HepG2 (cell line): ENCODE measurements around the gene COQ5. TPM values are rescaled to one million over a fixed set of nuclear protein-coding genes. Genes with fewer than 3 reads are reported as not detected.
A peak's percentile ranks its signal among the peaks of the same experiment; 100 is the strongest.

Source experiments
- ATAD3A ChIP-seq: sonication (generic); formaldehyde crosslinking; IDR thresholded peaks from 2 replicates; pipeline ENCODE4 v1.4.0; 2020; ENCODE audit warnings: missing genetic modification reagents
- CBX2 ChIP-seq, 2 experiments: fragments of 200-600 bp in 1 of 2; sonication (generic); formaldehyde crosslinking in 1 of 2; IDR thresholded peaks; 2 replicates each; pipeline versions ENCODE4 v1.7.0 to v1.8.1; 2018 to 2022; ENCODE audit warnings: low read depth in 2 of 2, low read length in 1 of 2, mild to moderate bottlenecking in 1 of 2, missing genetic modification reagents in 1 of 2
- JUND ChIP-seq: sonication (generic); formaldehyde crosslinking; IDR thresholded peaks from 2 replicates; pipeline ENCODE4 v1.8.0; 2022; ENCODE audit warnings: mild to moderate bottlenecking, missing genetic modification reagents
- NFE2L1 ChIP-seq: sonication (generic); formaldehyde crosslinking; IDR thresholded peaks from 2 replicates; pipeline ENCODE4 v1.4.0; 2020; ENCODE audit warnings: missing genetic modification reagents, mild to moderate bottlenecking, borderline replicate concordance
- PPARG ChIP-seq: conservative IDR thresholded peaks from 2 replicates; pipeline ENCODE4 v1.6.1; 2016; ENCODE audit warnings: missing biosample characterization, missing genetic modification reagents
- TAF15 ChIP-seq: fragments of 200-400 bp; formaldehyde crosslinking; IDR thresholded peaks from one replicate; pipeline ENCODE4 v1.6.1; 2018; ENCODE audit warnings: mild to moderate bottlenecking, low read depth, low read length; ENCODE audit not compliant: poor library complexity, severe bottlenecking
- TP53 ChIP-seq: sonication (generic); formaldehyde crosslinking; conservative IDR thresholded peaks from 2 replicates; pipeline ENCODE4 v1.4.0; 2020; ENCODE audit warnings: missing genetic modification reagents
- USF2 ChIP-seq, 2 experiments: sonication (generic) in 1 of 2; formaldehyde crosslinking in 1 of 2; IDR thresholded peaks; 2 replicates each; pipeline versions ENCODE4 v1.5.1 to v1.6.1; 2011 to 2020; ENCODE audit warnings: borderline replicate concordance in 1 of 2, low read depth in 1 of 2, low read length in 1 of 2, mild to moderate bottlenecking in 1 of 2, missing genetic modification reagents in 1 of 2, moderate library complexity in 1 of 2
- YEATS2 ChIP-seq: sonication (generic); formaldehyde crosslinking; IDR thresholded peaks from 2 replicates; pipeline ENCODE4 v1.4.0; 2020; ENCODE audit warnings: missing genetic modification reagents, borderline replicate concordance
- ZFP36L1 ChIP-seq: sonication (generic); formaldehyde crosslinking; IDR thresholded peaks from 2 replicates; pipeline ENCODE4 v1.8.0; 2022; ENCODE audit warnings: mild to moderate bottlenecking, missing genetic modification reagents, moderate library complexity
- ZNF136 ChIP-seq: sonication (generic); formaldehyde crosslinking; IDR thresholded peaks from 2 replicates; pipeline ENCODE4 v1.8.1; 2022; ENCODE audit warnings: low read depth, mild to moderate bottlenecking, moderate library complexity, missing genetic modification reagents
- ZNF3 ChIP-seq: IDR thresholded peaks from 2 replicates; pipeline ENCODE4 v1.7.0; 2017; ENCODE audit warnings: inconsistent platforms
- ZNF333 ChIP-seq: sonication (generic); formaldehyde crosslinking; IDR thresholded peaks from 2 replicates; pipeline ENCODE4 v1.4.0; 2020; ENCODE audit warnings: mild to moderate bottlenecking, missing genetic modification reagents, borderline replicate concordance
- ZNF350 ChIP-seq: sonication (generic); formaldehyde crosslinking; IDR thresholded peaks from 2 replicates; pipeline ENCODE4 v1.4.0; 2020; ENCODE audit warnings: mild to moderate bottlenecking, low read depth, missing genetic modification reagents, borderline replicate concordance
- ZNF598 ChIP-seq: sonication (generic); formaldehyde crosslinking; IDR thresholded peaks from 2 replicates; pipeline ENCODE4 v1.5.1; 2020; ENCODE audit warnings: mild to moderate bottlenecking, missing genetic modification reagents, borderline replicate concordance
- ZNF605 ChIP-seq: sonication (generic); formaldehyde crosslinking; IDR thresholded peaks from 2 replicates; pipeline ENCODE4 v1.8.0; 2022; ENCODE audit warnings: mild to moderate bottlenecking, missing genetic modification reagents
- ZNF629 ChIP-seq: sonication (generic); formaldehyde crosslinking; conservative IDR thresholded peaks from 2 replicates; pipeline ENCODE4 v1.5.0; 2020; ENCODE audit warnings: missing genetic modification reagents
- ZNF691 ChIP-seq: sonication (generic); formaldehyde crosslinking; IDR thresholded peaks from 2 replicates; pipeline ENCODE4 v1.4.0; 2020; ENCODE audit warnings: missing genetic modification reagents, low read depth, mild to moderate bottlenecking, borderline replicate concordance
- ZZZ3 ChIP-seq: sonication (generic); formaldehyde crosslinking; IDR thresholded peaks from 2 replicates; pipeline ENCODE4 v1.4.0; 2020; ENCODE audit warnings: missing genetic modification reagents, mild to moderate bottlenecking, borderline replicate concordance
- polyA plus RNA-seq, 8 experiments: library from polyadenylated mRNA; depleted of rRNA in 3 of 8; stranded (reverse) in 7 of 8; unstranded in 1 of 8; fragments of >200 nt; fragmentation: Illumina TruSeq in 4 of 8; extraction: Trizol in 4 of 8; gene quantifications; 2 replicates each; pipeline versions ENCODE4 v1.2.1 to v1.2.3, GENCODE V29; 2011 to 2016; ENCODE audit warnings: low read depth in 4 of 8, missing spikeins in 1 of 8, mixed read lengths in 1 of 8; ENCODE audit not compliant: insufficient read depth in 1 of 8
- total RNA-seq, 5 experiments: library from RNA; depleted of rRNA; stranded (reverse); fragments of >200 nt; fragmentation: Illumina TruSeq; extraction: Trizol; gene quantifications; 2 replicates each; pipeline ENCODE4 v1.2.3, GENCODE V29; 2016; ENCODE audit warnings: low read depth in 1 of 5
- TF ChIP-seq, protein P1 (sequence below): sonication (generic); formaldehyde crosslinking; IDR thresholded peaks from 2 replicates; pipeline ENCODE4 v1.5.1; 2020; ENCODE audit warnings: mild to moderate bottlenecking, missing genetic modification reagents, borderline replicate concordance
- TF ChIP-seq, protein P2 (sequence below): sonication (generic); formaldehyde crosslinking; IDR thresholded peaks from 2 replicates; pipeline ENCODE4 v1.5.0; 2020; ENCODE audit warnings: mild to moderate bottlenecking, missing genetic modification reagents, borderline replicate concordance

Gene COQ5
- total and polyA plus RNA-seq, 2 of the 13 experiments (the other 11 are each of a cell fraction or from before 2014, with no cell fraction given), result 36.4 to 41.5 TPM

- TF ChIP-seq NFE2L1 (CRISPR knock-in tag) (no peak), USF2 (IDR thresholded peaks at IDR 0.05; ENCODE audit: low read depth, low read length) (no peak), USF2 (CRISPR knock-in tag; IDR thresholded peaks at IDR 0.05; ENCODE audit: borderline replicate concordance) (0 out of 2 replicates have a peak, but pooled peaks have one; percentile 10), JUND (CRISPR knock-in tag) (0 out of 2 replicates have a peak, but pooled peaks have one; percentile 15), YEATS2 (no peak), ZNF598 (CRISPR knock-in tag) (no peak), ZFP36L1 (CRISPR knock-in tag) (0 out of 2 replicates have a peak, but pooled peaks have one; percentile 38), ZNF350 (CRISPR knock-in tag) (0 out of 2 replicates have a peak, but pooled peaks have one; percentile 50), CBX2 (IDR thresholded peaks at IDR 0.05; ENCODE audit: low read depth, low read length) (no peak), CBX2 (CRISPR knock-in tag; IDR thresholded peaks at IDR 0.05; ENCODE audit: low read depth) (no peak), ZNF136 (CRISPR knock-in tag) (no peak), ZNF333 (no peak), PPARG (CRISPR knock-in tag) (no peak), ZZZ3 (CRISPR knock-in tag) (peak; percentile 28; the same call in 1 of the 2 replicates), ZNF691 (no peak), ZNF629 (CRISPR knock-in tag) (no peak), ZNF3 (0 out of 2 replicates have a peak, but pooled peaks have one; percentile 43), TP53 (CRISPR knock-in tag) (0 out of 2 replicates have a peak, but pooled peaks have one; percentile 31), ATAD3A (CRISPR knock-in tag) (no peak), ZNF605 (peak; percentile 59; the same call in 1 of the 2 replicates), TAF15 (no peak)
- TF ChIP-seq, protein P1, sequence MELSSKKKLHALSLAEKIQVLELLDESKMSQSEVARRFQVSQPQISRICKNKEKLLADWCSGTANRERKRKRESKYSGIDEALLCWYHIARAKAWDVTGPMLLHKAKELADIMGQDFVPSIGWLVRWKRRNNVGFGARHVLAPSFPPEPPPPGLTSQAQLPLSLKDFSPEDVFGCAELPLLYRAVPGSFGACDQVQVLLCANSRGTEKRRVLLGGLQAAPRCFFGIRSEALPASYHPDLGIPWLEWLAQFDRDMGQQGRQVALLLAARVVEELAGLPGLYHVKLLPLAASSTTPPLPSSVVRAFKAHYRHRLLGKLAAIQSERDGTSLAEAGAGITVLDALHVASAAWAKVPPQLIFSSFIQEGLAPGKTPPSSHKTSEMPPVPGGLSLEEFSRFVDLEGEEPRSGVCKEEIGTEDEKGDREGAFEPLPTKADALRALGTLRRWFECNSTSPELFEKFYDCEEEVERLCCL (CRISPR knock-in tag), result 0 out of 2 replicates have a peak, but pooled peaks have one; percentile 34
- TF ChIP-seq, protein P2, sequence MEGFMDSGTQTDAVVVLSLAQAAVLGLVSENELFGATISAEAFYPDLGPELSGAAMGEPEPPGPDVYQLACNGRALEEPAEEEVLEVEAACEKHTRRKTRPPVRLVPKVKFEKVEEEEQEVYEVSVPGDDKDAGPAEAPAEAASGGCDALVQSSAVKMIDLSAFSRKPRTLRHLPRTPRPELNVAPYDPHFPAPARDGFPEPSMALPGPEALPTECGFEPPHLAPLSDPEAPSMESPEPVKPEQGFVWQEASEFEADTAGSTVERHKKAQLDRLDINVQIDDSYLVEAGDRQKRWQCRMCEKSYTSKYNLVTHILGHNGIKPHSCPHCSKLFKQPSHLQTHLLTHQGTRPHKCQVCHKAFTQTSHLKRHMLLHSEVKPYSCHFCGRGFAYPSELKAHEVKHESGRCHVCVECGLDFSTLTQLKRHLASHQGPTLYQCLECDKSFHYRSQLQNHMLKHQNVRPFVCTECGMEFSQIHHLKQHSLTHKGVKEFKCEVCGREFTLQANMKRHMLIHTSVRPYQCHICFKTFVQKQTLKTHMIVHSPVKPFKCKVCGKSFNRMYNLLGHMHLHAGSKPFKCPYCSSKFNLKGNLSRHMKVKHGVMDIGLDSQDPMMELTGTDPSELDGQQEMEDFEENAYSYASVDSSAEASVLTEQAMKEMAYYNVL (CRISPR knock-in tag), result 0 out of 2 replicates have a peak, but pooled peaks have one; percentile 8
These were observed 58.7 kb downstream of the COQ5 start (continued) for GRCh38 chr12:120470150-120470784.
